ENCODE results near the gene TMC5.
"Not testable (repeated sequence)": the region's sequence is repeated elsewhere in the genome, so short reads cannot be mapped to it uniquely, and the experiment has no call there.

The TMC5 gene

DNA sequence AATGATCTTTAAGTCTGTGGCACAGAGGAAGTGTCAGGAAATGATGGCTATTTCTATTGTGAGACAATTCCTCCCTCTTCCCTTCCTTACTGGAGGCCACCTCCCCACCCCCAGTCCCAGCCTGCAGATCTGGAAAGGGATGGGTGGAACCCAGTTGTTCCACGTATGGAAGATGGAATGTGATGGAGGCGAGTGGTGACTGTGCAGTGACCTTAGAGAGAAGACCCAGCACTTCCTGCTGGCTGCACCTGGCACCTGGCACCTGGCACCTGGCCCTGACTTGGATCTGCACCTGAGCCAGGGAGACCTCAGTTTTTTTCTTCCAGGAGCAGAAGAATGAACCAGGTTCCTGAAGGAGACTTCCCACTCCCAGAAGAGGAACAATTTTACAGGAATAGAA lies 33.0 kb upstream of the TMC5 start:
- H3K4me3 ChIP-seq (ENCODE audit: low read depth, low read length) = no peak overlapping the region
- no peak for DNase-seq (ENCODE audit: low read depth)
- no peak for TF ChIP-seq POLR2A (IDR thresholded peaks at IDR 0.05; ENCODE audit: extremely low read depth, insufficient read length)
- TF ChIP-seq, protein P1, sequence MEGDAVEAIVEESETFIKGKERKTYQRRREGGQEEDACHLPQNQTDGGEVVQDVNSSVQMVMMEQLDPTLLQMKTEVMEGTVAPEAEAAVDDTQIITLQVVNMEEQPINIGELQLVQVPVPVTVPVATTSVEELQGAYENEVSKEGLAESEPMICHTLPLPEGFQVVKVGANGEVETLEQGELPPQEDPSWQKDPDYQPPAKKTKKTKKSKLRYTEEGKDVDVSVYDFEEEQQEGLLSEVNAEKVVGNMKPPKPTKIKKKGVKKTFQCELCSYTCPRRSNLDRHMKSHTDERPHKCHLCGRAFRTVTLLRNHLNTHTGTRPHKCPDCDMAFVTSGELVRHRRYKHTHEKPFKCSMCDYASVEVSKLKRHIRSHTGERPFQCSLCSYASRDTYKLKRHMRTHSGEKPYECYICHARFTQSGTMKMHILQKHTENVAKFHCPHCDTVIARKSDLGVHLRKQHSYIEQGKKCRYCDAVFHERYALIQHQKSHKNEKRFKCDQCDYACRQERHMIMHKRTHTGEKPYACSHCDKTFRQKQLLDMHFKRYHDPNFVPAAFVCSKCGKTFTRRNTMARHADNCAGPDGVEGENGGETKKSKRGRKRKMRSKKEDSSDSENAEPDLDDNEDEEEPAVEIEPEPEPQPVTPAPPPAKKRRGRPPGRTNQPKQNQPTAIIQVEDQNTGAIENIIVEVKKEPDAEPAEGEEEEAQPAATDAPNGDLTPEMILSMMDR (IDR thresholded peaks at IDR 0.05; ENCODE audit: low read depth, low read length) = no peak
- TF ChIP-seq MYC (IDR thresholded peaks at IDR 0.05; ENCODE audit: low read depth, low read length) = no peak
- TF ChIP-seq, protein P2, sequence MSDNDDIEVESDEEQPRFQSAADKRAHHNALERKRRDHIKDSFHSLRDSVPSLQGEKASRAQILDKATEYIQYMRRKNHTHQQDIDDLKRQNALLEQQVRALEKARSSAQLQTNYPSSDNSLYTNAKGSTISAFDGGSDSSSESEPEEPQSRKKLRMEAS (IDR thresholded peaks at IDR 0.05; ENCODE audit: low read depth, low read length) = no peak

DNA sequence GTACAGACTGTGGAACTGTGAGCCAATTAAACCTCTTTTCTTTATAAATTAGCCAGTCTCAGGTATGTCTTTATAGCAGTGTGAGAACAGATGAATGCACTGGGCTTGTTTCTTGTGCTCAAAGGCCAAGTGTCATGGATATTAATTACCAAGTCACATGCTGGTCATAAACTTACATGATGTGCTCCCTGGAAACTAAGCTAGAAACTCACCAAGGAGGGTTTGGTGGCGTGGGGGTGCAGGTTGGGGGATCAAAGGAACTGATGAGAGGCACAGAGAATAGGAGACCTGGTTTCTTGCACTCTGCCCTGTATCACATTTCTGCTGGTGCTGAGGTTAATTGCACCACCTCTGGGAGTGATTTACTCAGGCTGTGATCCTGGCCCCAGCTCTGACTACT lies 31.2 kb upstream of the TMC5 start:
- H3K4me3 ChIP-seq (ENCODE audit: low read depth, low read length) = no peak overlapping the region
- TF ChIP-seq, protein P2 (IDR thresholded peaks at IDR 0.05; ENCODE audit: low read depth, low read length) = no peak
- TF ChIP-seq, protein P1 (IDR thresholded peaks at IDR 0.05; ENCODE audit: low read depth, low read length) = no peak
- TF ChIP-seq MYC (IDR thresholded peaks at IDR 0.05; ENCODE audit: low read depth, low read length) (no peak), POLR2A (IDR thresholded peaks at IDR 0.05; ENCODE audit: extremely low read depth, insufficient read length) (no peak)
- no peak for DNase-seq (ENCODE audit: low read depth)

DNA sequence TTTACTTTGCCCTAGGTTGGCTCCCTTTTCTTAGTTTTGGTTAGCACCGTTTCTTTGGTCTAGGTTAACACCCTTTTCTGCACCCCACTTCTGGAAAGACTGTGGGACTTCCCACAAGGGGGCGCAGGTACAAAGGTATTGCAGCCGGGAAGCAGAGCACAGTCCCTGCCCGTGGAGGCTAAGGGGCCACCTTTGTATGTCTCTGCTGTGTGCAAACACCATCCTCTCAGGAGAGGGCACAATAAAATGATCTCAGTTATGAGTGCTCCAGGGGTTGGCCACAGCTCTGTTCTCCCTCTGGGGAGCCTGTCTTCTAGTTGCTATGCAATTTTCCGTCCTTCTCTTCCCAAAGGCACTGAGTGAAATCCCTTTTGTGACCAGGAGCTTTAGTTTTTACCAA lies 28.4 kb upstream of the TMC5 start:
- TF ChIP-seq, protein P2 (IDR thresholded peaks at IDR 0.05; ENCODE audit: low read depth, low read length) = no peak
- TF ChIP-seq, protein P1 (IDR thresholded peaks at IDR 0.05; ENCODE audit: low read depth, low read length) = peak; percentile 37
- peak; percentile 56 for DNase-seq (ENCODE audit: low read depth)
- no peak overlapping the region for H3K4me3 ChIP-seq (ENCODE audit: low read depth, low read length)

DNA sequence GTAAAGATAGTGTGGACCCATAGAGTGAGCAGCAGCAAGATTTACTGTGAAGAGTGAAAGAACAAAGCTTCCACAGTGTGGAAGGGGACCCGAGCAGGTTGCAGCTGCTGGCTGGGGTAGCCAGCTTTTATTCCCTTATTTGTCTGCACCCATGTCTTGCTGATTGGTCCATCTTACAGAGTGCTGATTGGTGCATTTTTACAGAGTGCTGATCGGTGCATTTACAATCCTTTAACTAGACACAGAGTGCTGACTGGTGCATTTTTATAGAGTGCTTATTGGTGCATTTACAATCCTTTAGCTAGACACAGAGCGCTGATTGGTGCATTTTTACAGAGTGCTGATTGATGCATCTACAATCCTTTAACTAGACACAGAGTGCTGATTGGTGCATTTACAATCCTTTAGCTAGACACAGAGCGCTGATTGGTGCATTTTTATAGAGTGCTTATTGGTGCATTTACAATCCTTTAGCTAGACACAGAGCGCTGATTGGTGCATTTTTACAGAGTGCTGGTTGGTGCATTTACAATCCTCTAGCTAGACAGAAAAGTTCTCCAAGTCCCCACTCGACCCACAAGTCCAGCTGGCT lies 26.4 kb upstream of the TMC5 start:
- H3K4me3 ChIP-seq (ENCODE audit: low read depth, low read length); DNase-seq (ENCODE audit: low read depth): not testable (repeated sequence)

DNA sequence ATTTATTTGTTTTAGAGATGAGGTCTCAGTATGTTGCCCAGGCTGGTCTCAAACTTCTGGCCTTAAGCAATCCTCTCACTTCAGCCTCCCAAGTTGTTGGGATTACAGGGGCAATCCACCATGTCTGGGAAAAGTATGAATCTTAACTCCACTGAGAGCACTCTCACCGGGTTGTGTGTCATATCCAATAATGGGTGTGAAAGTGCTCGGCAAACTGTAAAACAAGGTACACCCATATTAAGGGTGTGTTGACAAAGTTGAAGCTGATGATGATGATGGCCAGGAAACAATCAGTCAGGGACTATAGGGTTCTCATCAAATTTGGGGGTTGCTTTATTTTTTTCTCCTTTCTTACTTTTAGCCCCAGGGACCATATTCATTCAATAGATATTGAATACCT lies 25.3 kb upstream of the TMC5 start:
- DNase-seq (ENCODE audit: low read depth) = no peak
- H3K4me3 ChIP-seq (ENCODE audit: low read depth, low read length) = no peak overlapping the region
- TF ChIP-seq MYC (IDR thresholded peaks at IDR 0.05; ENCODE audit: low read depth, low read length) (no peak), POLR2A (IDR thresholded peaks at IDR 0.05; ENCODE audit: extremely low read depth, insufficient read length) (no peak)
- TF ChIP-seq, protein P1 (IDR thresholded peaks at IDR 0.05; ENCODE audit: low read depth, low read length) = no peak
- TF ChIP-seq, protein P2 (IDR thresholded peaks at IDR 0.05; ENCODE audit: low read depth, low read length) = no peak

DNA sequence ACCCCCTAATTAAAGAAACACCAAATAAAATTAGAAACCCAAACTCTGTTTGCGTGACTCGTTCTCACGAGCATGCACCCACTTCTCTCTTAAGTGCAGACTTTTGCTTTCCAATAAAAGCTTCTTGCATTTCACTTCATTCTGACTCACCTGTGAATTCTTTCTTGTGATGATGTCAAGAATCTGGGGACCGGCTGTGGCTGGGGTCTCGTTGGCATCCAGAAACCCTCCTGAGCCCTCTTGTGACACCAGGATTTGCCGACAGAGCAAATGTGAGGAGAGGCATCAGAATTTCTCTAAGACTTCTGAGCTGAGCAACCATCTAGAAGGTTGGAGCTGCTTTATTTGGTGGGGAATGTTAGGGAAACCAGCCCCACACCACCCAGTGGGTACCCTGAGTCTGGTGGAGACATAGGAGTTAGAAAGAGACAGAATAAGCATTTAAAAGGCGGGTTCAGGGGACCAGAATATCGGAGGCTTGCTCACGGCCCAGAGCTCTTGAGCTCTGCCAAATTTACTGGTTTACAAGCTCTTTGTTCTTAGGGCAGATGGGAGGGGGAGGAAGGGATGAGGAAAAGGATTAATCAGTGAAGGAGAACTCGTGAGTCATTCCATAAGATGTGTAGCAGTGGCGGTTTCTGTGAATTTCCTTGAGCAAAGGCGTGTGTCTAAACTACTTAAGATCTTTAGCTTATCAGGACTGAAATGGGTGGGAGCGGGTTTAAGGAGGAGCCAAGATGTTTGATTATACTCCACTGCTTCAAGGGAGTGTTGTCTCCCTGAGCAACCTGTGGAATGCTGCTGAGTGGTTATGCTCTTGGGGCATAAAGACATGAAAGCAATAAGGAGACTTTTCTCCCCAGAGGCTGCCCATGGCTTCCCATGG lies 24.2 kb upstream of the TMC5 start:
- TF ChIP-seq POLR2A (IDR thresholded peaks at IDR 0.05; ENCODE audit: extremely low read depth, insufficient read length) (no peak), MYC (IDR thresholded peaks at IDR 0.05; ENCODE audit: low read depth, low read length) (no peak)
- TF ChIP-seq, protein P2 (IDR thresholded peaks at IDR 0.05; ENCODE audit: low read depth, low read length) = no peak
- no peak for DNase-seq (ENCODE audit: low read depth)
- no peak overlapping the region for H3K4me3 ChIP-seq (ENCODE audit: low read depth, low read length)

DNA sequence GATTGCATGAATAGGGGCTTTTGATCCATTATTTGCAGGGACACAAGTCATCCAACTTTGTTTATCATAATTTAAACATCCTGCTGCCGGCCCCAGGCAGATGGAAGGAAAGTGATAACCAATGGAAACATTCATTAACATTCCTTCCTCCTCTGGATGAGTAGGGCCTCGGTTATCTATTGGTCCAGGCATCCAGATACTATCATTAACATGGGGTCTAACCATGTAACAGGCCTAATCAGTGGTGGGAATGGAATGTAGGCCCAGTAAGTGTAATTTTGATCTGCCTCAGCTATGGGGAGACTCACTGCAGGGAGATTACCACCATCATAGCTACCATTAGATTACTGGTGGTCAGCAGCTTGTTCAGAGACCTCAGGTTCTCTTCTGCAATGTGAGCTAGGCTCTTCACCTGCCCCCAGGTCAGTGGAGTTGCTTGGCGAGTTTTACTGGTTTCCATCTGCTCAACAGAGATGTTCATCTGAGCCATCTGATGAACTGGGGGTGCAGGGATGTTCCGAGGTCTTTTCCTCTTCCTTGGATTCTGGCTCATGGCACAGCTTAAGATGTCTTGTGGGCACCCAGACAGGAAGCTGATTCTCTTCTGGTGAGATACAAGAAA lies 21.9 kb upstream of the TMC5 start:
- not testable (repeated sequence) for H3K4me3 ChIP-seq (ENCODE audit: low read depth, low read length); DNase-seq (ENCODE audit: low read depth)

Measured in NB4 (cell line).